Keratinocyte (primary cell): ENCODE results near the gene SDK2.

Experiments used
- CTCF ChIP-seq, 3 experiments: IDR thresholded peaks in 1 of 3; conservative IDR thresholded peaks in 1 of 3; optimal IDR thresholded peaks in 1 of 3; 2 replicates in 2 of 3; 3 replicates in 1 of 3; pipeline versions ENCODE3 to v1.5.1; 2011; ENCODE audit warnings: low read length in 3 of 3, mild to moderate bottlenecking in 3 of 3, moderate library complexity in 2 of 3, control low read depth in 1 of 3, inconsistent platforms in 1 of 3; ENCODE audit not compliant: insufficient read depth in 2 of 3; ENCODE audit errors: extremely low read depth in 1 of 3
- EZH2 ChIP-seq: IDR thresholded peaks from one replicate; pipeline ENCODE4 v1.6.1; 2012; ENCODE audit warnings: inconsistent platforms, mild to moderate bottlenecking, low read length, moderate library complexity

GRCh38 chr17:73309727-73310596 is 334.3 kb downstream of the SDK2 start:
- TF ChIP-seq CTCF (optimal IDR thresholded peaks at IDR 0.05 in 1 of 3, IDR thresholded peaks at IDR 0.05 in 1 of 3, conservative IDR thresholded peaks at IDR 0.05 in 1 of 3; ENCODE audit: extremely low read depth in 1 of 3, insufficient read depth in 2 of 3, low read length in 3 of 3), result no peak
- TF ChIP-seq EZH2, result no peak
